HG03442 (cell line): ENCODE measurements around the gene EMD.

ENCODE experiments used
- ATAC-seq: cut with Tn5 transposase; IDR thresholded peaks from one replicate; pipeline ENCODE4 v1.9.1; 2021; ENCODE audit warnings: mild to moderate bottlenecking, moderate library complexity; ENCODE audit not compliant: unreplicated experiment

EMD gene

GRCh38 chrX:154412468-154412867 lies 33.4 kb downstream of the EMD start:
- no peak for ATAC-seq

GRCh38 chrX:154413142-154413541 lies 34.0 kb downstream of the EMD start:
- ATAC-seq, result no peak

- no peak for ATAC-seq
These were observed 38.1 kb downstream of the EMD start for GRCh38 chrX:154417157-154417556.

GRCh38 chrX:154419189-154419588 lies 40.1 kb downstream of the EMD start:
- no peak for ATAC-seq

- no peak for ATAC-seq
These were observed 40.8 kb downstream of the EMD start for GRCh38 chrX:154419688-154420401.

DNA sequence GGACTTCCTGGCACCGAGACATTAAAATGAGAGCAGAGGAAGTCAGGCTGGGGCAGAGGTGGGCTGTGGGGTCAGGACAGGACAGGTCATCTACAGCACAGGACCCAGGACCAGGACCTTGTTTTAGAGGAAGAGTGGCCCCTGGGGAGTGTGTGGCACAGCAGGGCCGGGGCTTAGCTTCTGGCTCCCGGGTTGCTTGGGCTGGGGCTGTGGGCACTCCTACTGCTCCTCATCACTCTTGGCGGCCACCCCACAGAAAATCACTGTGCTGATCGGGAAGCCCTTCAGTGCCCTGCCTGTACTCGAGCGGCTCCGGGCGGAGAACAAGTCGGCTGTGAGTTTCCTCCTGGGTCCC lies 41.3 kb downstream of the EMD start:
- ATAC-seq, result no peak

DNA sequence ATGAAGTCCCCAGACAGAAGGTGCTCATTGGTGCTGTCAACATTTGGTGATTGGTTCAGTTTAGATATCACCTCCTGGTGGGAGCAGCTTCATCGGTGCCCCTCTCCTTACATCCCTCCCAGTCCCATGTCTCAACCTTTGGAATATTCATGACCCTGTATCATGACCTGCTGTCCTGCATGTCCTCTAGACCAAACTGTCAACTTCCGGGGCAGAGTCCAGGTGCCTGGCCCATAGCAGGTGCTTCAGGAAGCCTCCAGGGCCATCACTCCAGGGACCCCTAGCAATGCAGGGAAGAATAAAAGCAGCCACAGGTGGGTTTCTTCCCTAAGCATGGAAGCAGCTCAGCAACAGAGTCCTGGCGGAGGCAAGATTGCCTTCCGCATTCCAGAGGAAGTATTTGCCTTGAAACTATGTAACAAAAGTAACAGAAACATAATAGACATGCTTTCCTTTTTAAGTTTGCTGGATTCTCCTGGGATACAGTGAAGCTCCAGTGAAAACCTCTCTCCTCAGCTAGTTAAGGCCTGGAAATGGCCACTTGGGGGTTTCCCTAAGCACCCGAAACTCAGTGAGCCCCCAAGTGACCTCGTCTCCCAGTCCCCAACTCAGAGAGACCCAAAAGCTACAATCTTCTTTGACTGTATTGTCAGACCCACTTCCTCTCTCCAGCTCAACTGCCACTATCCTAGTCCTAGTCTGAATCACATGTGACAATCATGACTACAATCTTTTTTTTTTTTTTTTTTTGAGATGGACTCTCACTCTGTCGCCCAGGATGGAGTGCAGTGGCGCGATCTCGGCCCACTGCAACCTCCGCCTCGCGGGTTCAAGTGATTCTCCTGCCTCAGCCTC lies 48.0 kb downstream of the EMD start:
- no peak for ATAC-seq

- peak; percentile 97 for ATAC-seq
These were observed 49.4 kb downstream of the EMD start, which contains the start of gene ATP6AP1 for GRCh38 chrX:154428176-154429171. Gene ATP6AP1, plus strand, starts transcription at chrX:154428677. Its CDS starts 16 bp downstream, at chrX:154428693.

DNA sequence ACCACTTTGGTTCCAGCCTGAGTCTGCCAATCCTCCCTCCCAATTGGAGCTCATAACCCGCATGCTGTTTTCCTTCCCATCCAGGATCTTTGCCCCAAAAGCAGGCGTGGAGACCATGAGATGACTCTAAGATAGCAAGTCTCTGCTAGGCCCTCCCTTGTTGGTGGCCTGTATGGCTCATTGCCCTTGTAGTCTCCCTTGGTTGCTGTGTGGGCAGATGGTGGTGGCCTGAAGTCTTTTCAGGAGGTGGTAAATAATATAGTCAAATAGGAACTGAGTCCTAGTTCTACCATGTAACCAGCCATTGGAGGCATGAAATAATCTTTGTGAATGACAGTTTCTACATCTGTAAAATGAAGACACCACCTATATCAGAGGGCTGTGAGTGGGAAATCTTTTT lies 50.6 kb downstream of the EMD start:
- no peak for ATAC-seq

DNA sequence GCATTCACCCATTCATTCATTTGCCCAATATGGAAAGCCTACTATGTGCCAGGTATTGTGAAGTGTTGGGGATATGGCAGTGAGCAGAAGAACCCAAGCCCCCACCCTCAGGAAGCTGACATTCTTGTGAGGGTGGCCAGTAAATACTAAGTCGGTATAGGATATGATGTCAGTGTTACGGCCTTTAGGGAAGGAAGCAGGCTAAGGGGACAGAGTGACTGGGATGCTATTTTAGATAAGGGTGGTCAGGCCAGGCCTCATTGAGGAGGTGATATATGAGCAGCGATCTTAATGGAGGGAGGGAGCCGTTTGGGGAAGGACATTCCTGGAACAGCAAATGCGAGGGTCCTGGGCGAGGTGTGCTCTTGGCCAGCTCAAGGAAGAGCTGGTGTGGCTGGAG lies 51.4 kb downstream of the EMD start:
- ATAC-seq, result no peak

DNA sequence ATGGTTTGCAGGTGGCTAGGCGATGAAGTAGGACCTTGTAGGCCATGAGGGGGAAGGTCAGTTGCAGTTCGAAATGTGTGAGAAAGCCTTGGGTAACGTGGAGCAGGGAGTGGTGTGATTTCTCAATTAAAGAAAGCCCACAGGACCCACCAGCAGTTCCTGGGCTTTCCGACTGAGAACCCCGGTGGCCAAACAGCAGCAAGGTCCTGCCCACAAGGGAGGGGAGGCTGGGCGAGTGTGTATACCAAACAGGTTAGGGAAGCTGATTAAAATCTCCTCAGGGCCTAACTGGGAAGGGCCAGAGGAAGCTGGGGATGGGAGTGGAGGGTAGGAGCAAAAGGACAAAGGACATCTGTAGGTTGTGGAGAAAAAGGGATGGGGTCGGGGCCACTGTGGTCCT lies 51.8 kb downstream of the EMD start:
- no peak for ATAC-seq
